ENCODE results near the gene FETUB.
"Not testable (repeated sequence)": the region's sequence is repeated elsewhere in the genome, so short reads cannot be mapped to it uniquely, and the experiment has no call there.

The FETUB gene

GRCh38 chr3:186613637-186614265 is 26.4 kb upstream of the FETUB start:
- DNase-seq: no peak

GRCh38 chr3:186614266-186614596 is 26.0 kb upstream of the FETUB start:
- DNase-seq: no peak

- peak; percentile 1 for DNase-seq
Observed at GRCh38 chr3:186614597-186615483, 25.4 kb upstream of the FETUB start.

GRCh38 chr3:186616299-186616617 is 23.9 kb upstream of the FETUB start:
- DNase-seq: no peak

GRCh38 chr3:186617036-186617946 is 22.9 kb upstream of the FETUB start:
- peak; percentile 70 for DNase-seq

GRCh38 chr3:186618318-186618938 is 21.8 kb upstream of the FETUB start:
- DNase-seq: no peak

- DNase-seq: no peak
Observed at GRCh38 chr3:186619787-186620212, 20.4 kb upstream of the FETUB start.

GRCh38 chr3:186620213-186621092 is 19.7 kb upstream of the FETUB start:
- no peak for DNase-seq

- no peak for DNase-seq
Observed at GRCh38 chr3:186621894-186622650, 18.1 kb upstream of the FETUB start.

- DNase-seq: no peak
Observed at GRCh38 chr3:186622651-186623310, 17.4 kb upstream of the FETUB start.

- no peak for DNase-seq
Observed at GRCh38 chr3:186624598-186624997, 15.6 kb upstream of the FETUB start.

- DNase-seq: no peak
Observed at GRCh38 chr3:186625600-186626042, 14.6 kb upstream of the FETUB start.

GRCh38 chr3:186626254-186626847 is 13.8 kb upstream of the FETUB start:
- DNase-seq: no peak

- DNase-seq: no peak
Observed at GRCh38 chr3:186627852-186628414, 12.3 kb upstream of the FETUB start.

GRCh38 chr3:186628756-186629155 is 11.4 kb upstream of the FETUB start:
- no peak for DNase-seq

- no peak for DNase-seq
Observed at GRCh38 chr3:186630950-186631641, 9.1 kb upstream of the FETUB start.

GRCh38 chr3:186633481-186633880 is 6.7 kb upstream of the FETUB start:
- no peak for DNase-seq

GRCh38 chr3:186634207-186634606 is 6.0 kb upstream of the FETUB start:
- DNase-seq: not testable (repeated sequence)

GRCh38 chr3:186635532-186635931 is 4.7 kb upstream of the FETUB start:
- no peak for DNase-seq

Data from NCI-H1048 (cell line).